ENCODE results near the gene VAMP7. TPM values are rescaled to one million over a fixed set of nuclear protein-coding genes. Genes with fewer than 3 reads are reported as not detected.

Gene VAMP7
- total and polyA plus RNA-seq, 10 of the 15 experiments (the other 5 are each of a cell fraction or from before 2014, with no cell fraction given): 15.1 to 52.4 (median 35.8) TPM

- TF ChIP-seq CHD1 (IDR thresholded peaks at IDR 0.05; ENCODE audit: low read depth, low read length): no peak
Observed at GRCh38 chrX:155954793-155955192, 73.6 kb downstream of the VAMP7 start (continued).

GRCh38 chrX:155956099-155956498 is 75.0 kb downstream of the VAMP7 start:
- TF ChIP-seq TBL1XR1 (IDR thresholded peaks at IDR 0.05; ENCODE audit: low read depth, low read length) (no peak), KAT2A (conservative IDR thresholded peaks at IDR 0.05; ENCODE audit: control insufficient read depth, low read depth, low read length) (no peak), KDM1A (IDR thresholded peaks at IDR 0.05; ENCODE audit: borderline replicate concordance) (no peak), SREBF1 (IDR thresholded peaks at IDR 0.05; ENCODE audit: low read length) (no peak), CREM (IDR thresholded peaks at IDR 0.05; ENCODE audit: low read depth) (no peak), CTCF (IDR thresholded peaks at IDR 0.05 in 2 of 3, conservative IDR thresholded peaks at IDR 0.05 in 1 of 3; ENCODE audit: control insufficient read depth in 2 of 3, extremely low read depth in 1 of 3, insufficient read depth in 1 of 3, low read depth in 3 of 3, low read length in 3 of 3) (no peak), ZBED1 (IDR thresholded peaks at IDR 0.05; ENCODE audit: borderline replicate concordance) (no peak), CBX3 (IDR thresholded peaks at IDR 0.05; ENCODE audit: borderline replicate concordance, low read depth) (no peak), ZBTB40 (IDR thresholded peaks at IDR 0.05; ENCODE audit: borderline replicate concordance) (no peak), ZNF24 (IDR thresholded peaks at IDR 0.05) (no peak), SP1 (IDR thresholded peaks at IDR 0.05; ENCODE audit: low read depth, low read length) (no peak)
- no peak for FAIRE-seq

More at GRCh38 chrX:155956099-155956498, 75.0 kb downstream of the VAMP7 start:
- ChIA-PET POLR2A (no interaction called here), RAD21 (ENCODE audit: unreplicated experiment) (no interaction called here), CTCF (no interaction called here), SMC1A (ENCODE audit: uncharacterized antibody, unreplicated experiment) (no interaction called here)
- Histone ChIP-seq H3K27ac (ENCODE audit: control insufficient read depth, insufficient read depth) (no peak overlapping the region), H4K20me1 (ENCODE audit: control insufficient read depth, insufficient read depth) (no peaks in the 10 kb centered on the region), H2AFZ (ENCODE audit: control insufficient read depth, low read depth, low read length) (no peak overlapping the region), H3K4me3 (no peak overlapping the region), H3K9me3 (replicated peaks; ENCODE audit: control insufficient read depth, insufficient read depth, low read length) (no peaks in the 10 kb centered on the region; the same call in 2 of the 3 replicates), H3K9ac (ENCODE audit: control insufficient read depth, insufficient read depth, low read length) (no peak overlapping the region), H3K4me2 (ENCODE audit: control insufficient read depth, insufficient read depth) (no peak overlapping the region), H3K4me1 (ENCODE audit: control insufficient read depth, insufficient read depth, low read length) (no peaks in the 10 kb centered on the region), H3K27me3 (replicated peaks in 1 of 2; ENCODE audit: control insufficient read depth in 2 of 2, insufficient read depth in 2 of 2, low read length in 1 of 2) (no peaks in the 10 kb centered on the region), H3K36me3 (ENCODE audit: control insufficient read depth in 2 of 2, insufficient read depth in 2 of 2, low read length in 1 of 2) (no peaks in the 10 kb centered on the region), H3K79me2 (ENCODE audit: control insufficient read depth, insufficient read depth, low read length) (no peaks in the 10 kb centered on the region)
- DNase-seq (ENCODE audit: low read depth, low spot score) (no peak), ATAC-seq (no peak)
- BruUV-seq (replicated peaks): no TSS peak
- intact Hi-C loops (cut with micrococcal nuclease; ENCODE audit: unreplicated experiment) (no loop called here), in situ Hi-C loops (cut with MboI) (no loop called here)
- WGBS (ENCODE audit: insufficient coverage, insufficient replicate concordance, low lambda C conversion rate, missing lambda C conversion rate): 54% methylated on average over 9 of the region's 9 CpGs

Data from GM12878 (cell line).